H1 (cell line): Measurements from ENCODE around the gene NCKAP1. TPM values are rescaled to one million over a fixed set of nuclear protein-coding genes. Genes with fewer than 3 reads are reported as not detected.

Source experiments
- CEBPB ChIP-seq: IDR thresholded peaks from 2 replicates; pipeline ENCODE4 v1.6.1; 2012; ENCODE audit warnings: low read depth, low read length
- CREB1 ChIP-seq: IDR thresholded peaks from 2 replicates; pipeline ENCODE4 v1.6.1; 2012; ENCODE audit warnings: inconsistent platforms
- GABPA ChIP-seq: IDR thresholded peaks from 2 replicates; pipeline ENCODE4 v1.6.1; 2011; ENCODE audit warnings: mild to moderate bottlenecking, low read length, moderate library complexity, borderline replicate concordance; ENCODE audit not compliant: insufficient read depth
- KDM1A ChIP-seq: fragments of 200-600, 300-600 bp; sonication (generic); IDR thresholded peaks from 2 replicates; pipeline ENCODE4 v1.7.1; 2016; ENCODE audit warnings: mild to moderate bottlenecking, low read length, borderline replicate concordance
- NRF1 ChIP-seq: IDR thresholded peaks from 2 replicates; pipeline ENCODE4 v1.6.1; 2011; ENCODE audit warnings: mild to moderate bottlenecking, low read depth, low read length, improper control_type of control experiment
- POU5F1 ChIP-seq: IDR thresholded peaks from 2 replicates; pipeline ENCODE4 v1.6.1; 2011; ENCODE audit warnings: low read depth, mild to moderate bottlenecking, low read length, moderate library complexity
- RFX5 ChIP-seq: IDR thresholded peaks from 2 replicates; pipeline ENCODE4 v1.6.1; 2011; ENCODE audit warnings: low read depth, low read length, improper control_type of control experiment, borderline replicate concordance
- RXRA ChIP-seq: IDR thresholded peaks from 2 replicates; pipeline ENCODE4 v1.6.1; 2011; ENCODE audit warnings: low read depth, mild to moderate bottlenecking, low read length, moderate library complexity; ENCODE audit not compliant: insufficient read depth
- SIRT6 ChIP-seq: IDR thresholded peaks from one replicate; pipeline ENCODE4 v1.7.1; 2012; ENCODE audit warnings: low read length, inconsistent platforms
- SP2 ChIP-seq: IDR thresholded peaks from 2 replicates; pipeline ENCODE4 v1.6.1; 2012; ENCODE audit warnings: mild to moderate bottlenecking, low read length, inconsistent platforms
- SUZ12 ChIP-seq: fragments of 200-600 bp; sonication (generic); IDR thresholded peaks from 2 replicates; pipeline ENCODE4 v1.6.1; 2012; ENCODE audit warnings: mild to moderate bottlenecking, inconsistent platforms, low read length, moderate library complexity, mixed read lengths
- polyA plus RNA-seq, 7 experiments: library from polyadenylated mRNA; depleted of rRNA in 3 of 7; stranded (reverse) in 5 of 7; unstranded in 2 of 7; fragments of >200 nt in 5 of 7; fragments of 200-250 nt in 2 of 7; gene quantifications; 1 replicate in 5 of 7; 2 replicates in 1 of 7; 4 replicates in 1 of 7; pipeline versions ENCODE4 v1.2.1 to v1.2.3, GENCODE V29; 2011 to 2013; ENCODE audit warnings: missing spikeins in 2 of 7, mixed read lengths in 2 of 7
- total RNA-seq: library from RNA; stranded (reverse); fragmentation: NEBNext Ultra II Directional; extraction: Animal tissue kit (Norgen Biotek cat#: 25700); gene quantifications from 2 replicates; pipeline ENCODE4 v1.2.1, GENCODE V29; 2021

NCKAP1 gene
- total and polyA plus RNA-seq, 2 of the 8 experiments (the other 6 are each of a cell fraction or from before 2014, with no cell fraction given), result 90.8 to 173 TPM

DNA sequence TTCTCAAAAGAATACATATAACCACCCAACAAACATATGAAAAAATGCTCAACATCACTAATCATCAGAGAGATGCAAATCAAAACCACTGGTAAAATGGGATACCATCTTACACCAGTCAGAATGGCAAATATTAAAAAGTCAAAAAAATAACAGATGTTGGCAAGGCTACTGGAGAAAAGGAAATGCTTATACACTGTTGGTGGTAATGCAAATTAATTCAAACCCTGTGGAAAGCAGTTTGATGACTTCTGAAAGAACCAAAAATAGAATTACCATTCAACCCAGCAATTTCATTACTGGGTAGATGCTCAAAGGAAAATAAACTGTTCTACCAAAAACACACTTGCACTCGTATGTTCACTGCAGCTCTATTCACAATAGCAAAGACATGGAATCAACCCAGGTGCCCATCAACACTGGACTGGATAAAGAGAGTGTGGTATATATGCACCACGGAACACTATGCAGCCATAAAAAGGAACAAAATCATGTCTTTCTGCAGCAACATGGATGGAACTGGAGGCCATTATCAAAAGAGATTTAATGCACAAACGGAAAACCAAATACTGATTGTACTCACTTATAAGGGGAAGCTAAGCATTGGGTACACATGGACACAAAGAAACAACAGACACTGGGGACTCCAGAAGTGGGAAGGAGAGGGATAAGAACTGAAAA, 38.8 kb downstream of the NCKAP1 start (continued):
- no peak for TF ChIP-seq CREB1
- TF ChIP-seq SIRT6, result no peak
- no peak for TF ChIP-seq CEBPB
- no peak for TF ChIP-seq KDM1A
- TF ChIP-seq SUZ12, result no peak
- no peak for TF ChIP-seq POU5F1
- no peak for TF ChIP-seq RFX5
- no peak for TF ChIP-seq RXRA
- TF ChIP-seq SP2, result no peak
- TF ChIP-seq NRF1, result no peak
- no peak for TF ChIP-seq GABPA
